MCF 10A (cell line): ENCODE results near the gene TTC3. TPM values are rescaled to one million over a fixed set of nuclear protein-coding genes. Genes with fewer than 3 reads are reported as not detected.

Source experiments
- BruUV-seq: library from RNA; stranded (reverse); fragments of 400-500 nt; replicated peaks from 2 replicates; lab custom pipeline; 2021; lab: Mats Ljungman, UMichigan
- CTCF ChIA-PET: fragments of 300-600 bp; sonication (Branson Sonifier 250); formaldehyde crosslinking; extraction: SDS; loops from one replicate; lab custom pipeline; 2021; ENCODE audit warnings: antibody characterized with exemption, inconsistent platforms; lab: Yijun Ruan, JAX
- POLR2A ChIA-PET: fragments of 300-600, 350-650 bp; sonication (Branson Sonifier 250); formaldehyde crosslinking; extraction: SDS; loops from one replicate; lab custom pipeline; 2020; ENCODE audit warnings: antibody characterized with exemption, inconsistent platforms; lab: Yijun Ruan, JAX
- DNase-seq: peaks from one replicate; pipeline ENCODE4 v3.0.0-alpha.2; 2018; ENCODE audit not compliant: unreplicated experiment
- H3K27ac Mint-ChIP-seq: one replicate; pipeline ENCODE4 v1.8.0; 2022; ENCODE audit warnings: mild to moderate bottlenecking, low read depth, mixed read lengths; ENCODE audit not compliant: unreplicated experiment
- H3K27me3 Mint-ChIP-seq: one replicate; pipeline ENCODE4 v1.8.0; 2022; ENCODE audit warnings: mixed read lengths; ENCODE audit not compliant: insufficient read depth, unreplicated experiment
- H3K36me3 Mint-ChIP-seq: one replicate; pipeline ENCODE4 v1.8.0; 2022; ENCODE audit warnings: mild to moderate bottlenecking, moderate library complexity, mixed read lengths; ENCODE audit not compliant: insufficient read depth, unreplicated experiment
- H3K4me1 Mint-ChIP-seq: one replicate; pipeline ENCODE4 v1.8.0; 2022; ENCODE audit warnings: mixed read lengths; ENCODE audit not compliant: insufficient read depth, unreplicated experiment
- H3K4me3 Mint-ChIP-seq: one replicate; pipeline ENCODE4 v1.8.0; 2022; ENCODE audit warnings: mild to moderate bottlenecking, moderate library complexity, mixed read lengths; ENCODE audit not compliant: unreplicated experiment
- H3K9me3 Mint-ChIP-seq: one replicate; pipeline ENCODE4 v1.8.0; 2022; ENCODE audit warnings: mixed read lengths; ENCODE audit not compliant: unreplicated experiment
- intact Hi-C: fragments of 100-400 bp; cut with micrococcal nuclease; formaldehyde crosslinking; loops from 2 replicates; pipeline ENCODE4 v1.14.1; 2022
- total RNA-seq: library from RNA; stranded (reverse); gene quantifications from 2 replicates; pipeline ENCODE4 v1.2.3, GENCODE V29; 2022
- TF ChIP-seq, protein P1 (sequence below): fragments of 200-600 bp; IDR thresholded peaks from one replicate; pipeline ENCODE4 v1.8.0; 2022; ENCODE audit warnings: antibody characterized with exemption, mild to moderate bottlenecking; ENCODE audit not compliant: unreplicated experiment

Gene TTC3
- total RNA-seq, 1 experiment from 2014 or later: 74.4 TPM

DNA sequence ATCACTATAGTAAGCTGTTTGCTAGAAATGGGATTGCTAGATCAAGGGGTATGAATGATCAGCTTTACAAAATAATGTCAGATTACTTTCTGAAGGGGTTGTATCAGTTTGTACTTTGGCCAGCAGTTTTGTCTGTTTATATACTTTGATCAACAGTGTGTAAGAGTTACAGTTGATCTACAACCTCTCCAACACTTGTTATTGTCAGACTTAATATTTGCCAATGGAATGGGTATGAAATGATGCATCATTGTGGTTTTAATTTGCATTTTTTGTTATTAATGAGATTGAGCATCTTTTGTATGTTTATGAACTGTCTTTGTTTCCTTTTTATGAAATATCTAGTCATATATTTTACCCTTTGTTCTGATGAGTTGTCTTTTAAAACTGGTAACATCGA, 4.3 kb downstream of the TTC3 start:
- POLR2A ChIA-PET: interaction anchor here (0.5 to 0.7 kb wide), 2 partner anchors 112 to 412 kb away, joined by 3 read pairs; no protein-coding TSS in a partner anchor

DNA sequence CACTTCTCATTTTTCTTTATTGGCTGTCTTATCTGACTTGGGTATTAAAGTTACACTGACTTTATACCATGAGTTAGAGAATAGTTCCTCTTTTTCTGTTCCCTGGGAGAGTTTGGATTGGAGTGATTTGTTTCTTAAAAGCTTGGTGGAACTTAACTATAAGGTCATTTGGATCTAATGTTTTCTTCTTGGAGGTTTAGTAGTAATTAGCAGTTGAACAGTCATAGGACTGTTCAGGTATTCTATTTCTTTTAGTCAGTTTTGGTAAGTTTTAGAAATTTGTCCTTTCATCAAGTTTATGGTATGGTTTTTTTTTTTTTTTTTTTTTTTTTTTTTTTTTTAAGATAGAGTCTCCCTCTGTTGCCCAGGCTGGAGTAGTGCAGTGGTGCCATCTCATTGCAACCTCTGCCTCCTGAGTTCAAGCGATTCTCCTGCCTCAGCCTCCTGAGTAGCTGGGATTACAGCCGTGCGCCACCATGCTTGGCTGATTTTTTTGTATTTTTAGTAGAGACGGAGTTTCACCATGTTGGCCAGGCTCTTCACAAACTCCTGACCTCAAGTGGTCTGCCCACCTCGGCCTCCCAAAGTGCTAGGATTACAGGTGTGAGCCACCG, 6.3 kb downstream of the TTC3 start:
- TF ChIP-seq, protein P1, sequence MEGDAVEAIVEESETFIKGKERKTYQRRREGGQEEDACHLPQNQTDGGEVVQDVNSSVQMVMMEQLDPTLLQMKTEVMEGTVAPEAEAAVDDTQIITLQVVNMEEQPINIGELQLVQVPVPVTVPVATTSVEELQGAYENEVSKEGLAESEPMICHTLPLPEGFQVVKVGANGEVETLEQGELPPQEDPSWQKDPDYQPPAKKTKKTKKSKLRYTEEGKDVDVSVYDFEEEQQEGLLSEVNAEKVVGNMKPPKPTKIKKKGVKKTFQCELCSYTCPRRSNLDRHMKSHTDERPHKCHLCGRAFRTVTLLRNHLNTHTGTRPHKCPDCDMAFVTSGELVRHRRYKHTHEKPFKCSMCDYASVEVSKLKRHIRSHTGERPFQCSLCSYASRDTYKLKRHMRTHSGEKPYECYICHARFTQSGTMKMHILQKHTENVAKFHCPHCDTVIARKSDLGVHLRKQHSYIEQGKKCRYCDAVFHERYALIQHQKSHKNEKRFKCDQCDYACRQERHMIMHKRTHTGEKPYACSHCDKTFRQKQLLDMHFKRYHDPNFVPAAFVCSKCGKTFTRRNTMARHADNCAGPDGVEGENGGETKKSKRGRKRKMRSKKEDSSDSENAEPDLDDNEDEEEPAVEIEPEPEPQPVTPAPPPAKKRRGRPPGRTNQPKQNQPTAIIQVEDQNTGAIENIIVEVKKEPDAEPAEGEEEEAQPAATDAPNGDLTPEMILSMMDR: peak; percentile 29
- Mint-ChIP-seq H3K9me3 (no peaks in the 10 kb centered on the region), H3K4me3 (no peak overlapping the region), H3K4me1 (peaks cover 32% of the 10 kb centered on the region), H3K36me3 (no peaks in the 10 kb centered on the region), H3K27me3 (no peaks in the 10 kb centered on the region), H3K27ac (no peak overlapping the region)
- ChIA-PET POLR2A (interaction anchor here (0.6 kb wide), 2 partner anchors 13 to 1147 kb away, joined by 3 read pairs; no protein-coding TSS in a partner anchor), CTCF (interaction anchor here (0.6 to 1.2 kb wide), 3 partner anchors 9 to 1022 kb away, joined by 3 read pairs; no protein-coding TSS in a partner anchor)
- DNase-seq: peak; percentile 42
- no TSS peak for BruUV-seq
- intact Hi-C loops: no loop called here

More for the DNA sequence above, 4.3 kb downstream of the TTC3 start:
- CTCF ChIA-PET: interaction anchor here (0.6 kb wide), 1 partner anchor 141 kb away, joined by 5 read pairs; no protein-coding TSS in a partner anchor
- H3K27ac Mint-ChIP-seq: no peak overlapping the region
- intact Hi-C loops: no loop called here
- DNase-seq: no peak
- H3K27me3 Mint-ChIP-seq: no peaks in the 10 kb centered on the region
- TF ChIP-seq, protein P1: no peak
- peaks cover 24% of the 10 kb centered on the region for H3K4me1 Mint-ChIP-seq
- no peak overlapping the region for H3K4me3 Mint-ChIP-seq
- no peaks in the 10 kb centered on the region for H3K9me3 Mint-ChIP-seq
- H3K36me3 Mint-ChIP-seq: no peaks in the 10 kb centered on the region
- BruUV-seq: no TSS peak

DNA sequence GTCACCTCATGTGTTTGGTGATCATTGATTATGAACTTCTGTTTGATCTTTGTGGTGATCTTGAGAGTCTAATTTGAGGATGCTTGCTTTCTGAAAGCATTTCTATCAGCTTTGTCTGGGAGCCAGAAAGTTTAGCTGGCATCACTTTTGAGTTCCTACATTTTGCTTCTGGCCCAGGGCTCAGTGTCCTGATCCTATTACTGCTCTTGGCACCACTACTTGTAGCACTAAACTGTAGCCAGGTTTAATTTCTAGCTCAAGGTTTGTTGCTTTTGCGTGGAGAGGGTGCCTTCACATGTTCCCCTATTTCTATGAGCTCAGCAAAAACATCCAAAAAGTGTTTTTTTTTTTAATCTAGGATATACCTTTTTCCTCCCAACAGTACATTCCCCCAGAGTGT, 9.3 kb downstream of the TTC3 start:
- DNase-seq: no peak
- Mint-ChIP-seq H3K4me1 (peaks cover 25% of the 10 kb centered on the region), H3K36me3 (no peaks in the 10 kb centered on the region), H3K27ac (no peak overlapping the region), H3K9me3 (no peaks in the 10 kb centered on the region), H3K27me3 (no peaks in the 10 kb centered on the region), H3K4me3 (no peak overlapping the region)
- ChIA-PET CTCF (interaction anchor here (0.7 kb wide), 1 partner anchor 124 kb away, joined by 3 read pairs; no protein-coding TSS in a partner anchor), POLR2A (interaction anchor here (1.0 to 1.3 kb wide), 2 partner anchors 8 to 10 kb away, joined by 4 to 5 read pairs; no protein-coding TSS in a partner anchor)
- intact Hi-C loops: no loop called here
- TF ChIP-seq, protein P1: no peak
- BruUV-seq: no TSS peak

DNA sequence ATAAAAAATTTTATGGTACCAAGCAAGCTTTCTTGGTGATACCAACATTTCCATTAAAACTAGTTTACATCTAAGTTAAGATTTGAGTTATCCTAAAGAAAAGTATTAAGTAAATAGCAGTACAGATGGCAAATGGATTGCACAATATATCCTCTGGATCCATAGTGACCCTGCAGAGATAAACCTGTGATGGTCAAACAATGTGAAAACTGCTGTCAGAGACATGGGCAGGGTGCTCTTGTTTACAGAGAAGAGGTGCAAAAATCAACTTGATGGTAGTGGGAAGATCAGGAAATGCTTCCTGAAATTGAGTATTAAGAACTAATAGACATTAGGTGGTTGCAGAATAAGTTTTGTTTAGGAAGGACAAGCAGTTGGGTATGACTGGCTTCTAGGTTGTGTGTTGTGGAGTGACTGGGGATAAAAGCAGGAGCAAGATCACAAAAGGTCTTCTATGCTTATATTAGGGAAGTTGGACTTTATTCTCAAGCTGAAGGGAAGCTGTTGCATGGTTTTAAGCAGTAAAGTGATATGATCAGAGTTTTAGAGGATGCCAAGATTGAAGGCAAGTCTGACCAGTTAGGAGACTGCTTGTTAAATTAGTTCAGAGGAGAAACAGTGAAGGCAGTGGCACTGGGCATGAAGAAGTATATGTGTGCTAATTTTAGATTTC, 9.9 kb downstream of the TTC3 start:
- TF ChIP-seq, protein P1: no peak
- no peak overlapping the region for H3K4me3 Mint-ChIP-seq
- BruUV-seq: no TSS peak
- H3K9me3 Mint-ChIP-seq: no peaks in the 10 kb centered on the region
- ChIA-PET CTCF (no interaction called here), POLR2A (interaction anchor here (1.0 to 1.3 kb wide), 2 partner anchors 9 to 11 kb away, joined by 4 to 5 read pairs; no protein-coding TSS in a partner anchor)
- peaks cover 22% of the 10 kb centered on the region for H3K4me1 Mint-ChIP-seq
- H3K27me3 Mint-ChIP-seq: no peaks in the 10 kb centered on the region
- H3K36me3 Mint-ChIP-seq: no peaks in the 10 kb centered on the region
- no peak overlapping the region for H3K27ac Mint-ChIP-seq
- DNase-seq: no peak
- intact Hi-C loops: no loop called here
